ENCODE data around the gene MCF2L. TPM values are rescaled to one million over a fixed set of nuclear protein-coding genes. Genes with fewer than 3 reads are reported as not detected.

Gene MCF2L
- total RNA-seq, 1 donor from 2014 or later: 90.0 TPM

DNA sequence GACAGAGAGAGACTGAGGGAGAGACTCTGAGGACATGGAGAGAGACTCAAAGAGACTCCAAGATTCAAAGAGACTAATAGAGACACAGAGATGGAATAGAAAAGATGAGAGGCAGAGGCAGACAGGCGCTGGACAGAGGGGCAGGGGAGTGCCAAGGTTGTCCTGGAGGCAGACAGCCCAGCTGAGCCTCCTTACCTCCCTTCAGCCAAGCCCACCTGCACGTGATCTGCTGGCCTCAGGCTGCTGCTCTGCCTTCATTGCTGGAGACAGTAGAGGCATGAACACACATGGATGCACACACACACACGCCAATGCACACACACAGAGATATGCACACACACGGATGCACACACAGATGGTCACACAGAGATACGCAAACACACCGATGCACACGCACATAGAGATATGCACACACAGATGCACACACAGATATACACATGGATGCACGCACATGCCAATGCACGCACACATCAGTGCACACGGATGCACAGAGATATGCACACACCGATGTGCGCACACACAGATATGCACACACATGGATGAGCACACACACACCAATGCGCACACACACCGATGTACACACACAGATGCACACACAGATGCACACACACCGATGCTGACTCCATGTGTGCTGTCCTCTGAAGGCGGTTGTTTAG is 150.3 kb downstream of the MCF2L start:
- Mint-ChIP-seq H3K36me3 (ENCODE audit: insufficient read depth) (no peaks in the 10 kb centered on the region), H3K4me3 (ENCODE audit: low read depth) (no peak overlapping the region), H3K4me1 (ENCODE audit: low read depth) (peaks cover 12% of the 10 kb centered on the region), H3K27ac (no peak overlapping the region), H3K9me3 (ENCODE audit: low read depth) (no peaks in the 10 kb centered on the region), H3K27me3 (peaks cover 11% of the 10 kb centered on the region)
- peak; percentile 5 for DNase-seq (ENCODE audit: low spot score, unreplicated experiment)
- TF ChIP-seq, protein P1, sequence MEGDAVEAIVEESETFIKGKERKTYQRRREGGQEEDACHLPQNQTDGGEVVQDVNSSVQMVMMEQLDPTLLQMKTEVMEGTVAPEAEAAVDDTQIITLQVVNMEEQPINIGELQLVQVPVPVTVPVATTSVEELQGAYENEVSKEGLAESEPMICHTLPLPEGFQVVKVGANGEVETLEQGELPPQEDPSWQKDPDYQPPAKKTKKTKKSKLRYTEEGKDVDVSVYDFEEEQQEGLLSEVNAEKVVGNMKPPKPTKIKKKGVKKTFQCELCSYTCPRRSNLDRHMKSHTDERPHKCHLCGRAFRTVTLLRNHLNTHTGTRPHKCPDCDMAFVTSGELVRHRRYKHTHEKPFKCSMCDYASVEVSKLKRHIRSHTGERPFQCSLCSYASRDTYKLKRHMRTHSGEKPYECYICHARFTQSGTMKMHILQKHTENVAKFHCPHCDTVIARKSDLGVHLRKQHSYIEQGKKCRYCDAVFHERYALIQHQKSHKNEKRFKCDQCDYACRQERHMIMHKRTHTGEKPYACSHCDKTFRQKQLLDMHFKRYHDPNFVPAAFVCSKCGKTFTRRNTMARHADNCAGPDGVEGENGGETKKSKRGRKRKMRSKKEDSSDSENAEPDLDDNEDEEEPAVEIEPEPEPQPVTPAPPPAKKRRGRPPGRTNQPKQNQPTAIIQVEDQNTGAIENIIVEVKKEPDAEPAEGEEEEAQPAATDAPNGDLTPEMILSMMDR (IDR thresholded peaks at IDR 0.05; ENCODE audit: unreplicated experiment): no peak

DNA sequence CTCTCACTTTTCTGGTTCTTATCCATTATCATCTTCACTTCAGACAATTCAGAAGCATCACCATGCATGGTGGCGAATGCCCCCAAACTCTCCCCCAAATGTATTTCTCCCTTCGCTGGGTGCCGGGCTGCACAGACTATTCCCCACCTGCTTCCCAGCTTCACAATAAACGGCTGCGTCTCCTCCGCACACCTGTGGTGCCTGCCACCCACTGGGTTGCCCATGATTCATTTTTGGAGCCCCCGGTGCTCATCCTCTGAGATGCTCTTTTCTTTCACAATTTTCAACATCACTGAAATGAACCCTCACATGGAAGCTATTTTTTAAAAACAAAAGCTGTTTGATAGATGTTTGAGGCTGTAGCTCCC is 150.8 kb downstream of the MCF2L start:
- Mint-ChIP-seq H3K36me3 (ENCODE audit: insufficient read depth) (no peaks in the 10 kb centered on the region), H3K4me1 (ENCODE audit: low read depth) (peaks cover 12% of the 10 kb centered on the region), H3K27ac (no peak overlapping the region), H3K9me3 (ENCODE audit: low read depth) (no peaks in the 10 kb centered on the region), H3K4me3 (ENCODE audit: low read depth) (no peak overlapping the region), H3K27me3 (peaks cover 11% of the 10 kb centered on the region)
- TF ChIP-seq, protein P1 (IDR thresholded peaks at IDR 0.05; ENCODE audit: unreplicated experiment): no peak
- no peak for DNase-seq (ENCODE audit: low spot score, unreplicated experiment)

DNA sequence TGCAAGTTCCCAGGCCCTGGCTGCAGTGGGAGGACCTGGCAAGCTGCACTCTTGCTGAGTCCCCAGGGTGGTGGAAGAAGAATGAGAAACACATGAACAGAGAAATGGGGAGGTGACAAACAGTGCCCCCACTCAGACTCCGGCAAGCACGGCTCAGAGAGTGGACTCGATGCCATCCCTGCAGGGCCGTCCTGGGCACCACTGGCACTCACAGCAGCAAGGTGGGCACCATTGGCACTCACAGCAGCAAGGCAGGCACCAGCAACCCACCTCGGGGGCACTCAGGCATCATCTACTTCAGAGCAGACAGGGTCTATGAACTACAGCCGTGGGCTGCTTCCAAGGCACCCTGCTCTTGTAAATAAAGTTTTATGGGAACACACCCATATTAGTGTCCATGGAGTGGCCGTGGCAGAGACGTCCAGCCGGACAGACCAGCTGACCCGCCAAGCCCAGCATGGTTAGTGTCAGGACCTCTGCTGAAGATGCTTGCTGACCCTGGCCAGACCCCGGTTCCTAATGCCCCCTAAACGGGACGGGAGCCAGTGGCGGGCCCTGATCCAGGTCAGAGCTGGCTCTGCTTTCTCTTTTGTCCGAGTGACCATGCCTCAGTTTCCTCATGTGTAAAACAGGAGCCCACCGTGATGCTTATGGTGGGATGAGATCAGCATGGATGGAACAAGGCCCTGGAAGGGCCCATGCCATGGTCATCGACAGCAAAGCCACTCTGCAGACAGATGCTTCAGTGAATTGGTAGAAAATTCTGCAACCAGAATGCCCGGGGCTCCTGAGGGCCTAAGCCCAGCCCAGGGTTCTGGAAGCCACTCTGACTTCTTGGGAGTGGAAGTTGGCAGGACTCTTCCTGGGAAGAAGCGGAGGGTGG is 151.5 kb downstream of the MCF2L start:
- Mint-ChIP-seq H3K36me3 (ENCODE audit: insufficient read depth) (no peaks in the 10 kb centered on the region), H3K27ac (peak overlapping the region; percentile 72), H3K27me3 (peaks cover 11% of the 10 kb centered on the region), H3K4me1 (ENCODE audit: low read depth) (peaks cover 12% of the 10 kb centered on the region), H3K4me3 (ENCODE audit: low read depth) (no peak overlapping the region), H3K9me3 (ENCODE audit: low read depth) (no peaks in the 10 kb centered on the region)
- TF ChIP-seq, protein P1 (IDR thresholded peaks at IDR 0.05; ENCODE audit: unreplicated experiment): no peak
- peak; percentile 6 for DNase-seq (ENCODE audit: low spot score, unreplicated experiment)

GRCh38 chr13:113121183-113121927 is 152.3 kb downstream of the MCF2L start:
- TF ChIP-seq, protein P1 (IDR thresholded peaks at IDR 0.05; ENCODE audit: unreplicated experiment): no peak
- Mint-ChIP-seq H3K9me3 (ENCODE audit: low read depth) (no peaks in the 10 kb centered on the region), H3K27ac (no peak overlapping the region), H3K36me3 (ENCODE audit: insufficient read depth) (no peaks in the 10 kb centered on the region), H3K27me3 (peaks cover 11% of the 10 kb centered on the region), H3K4me1 (ENCODE audit: low read depth) (peaks cover 12% of the 10 kb centered on the region), H3K4me3 (ENCODE audit: low read depth) (no peak overlapping the region)
- no peak for DNase-seq (ENCODE audit: low spot score, unreplicated experiment)

DNA sequence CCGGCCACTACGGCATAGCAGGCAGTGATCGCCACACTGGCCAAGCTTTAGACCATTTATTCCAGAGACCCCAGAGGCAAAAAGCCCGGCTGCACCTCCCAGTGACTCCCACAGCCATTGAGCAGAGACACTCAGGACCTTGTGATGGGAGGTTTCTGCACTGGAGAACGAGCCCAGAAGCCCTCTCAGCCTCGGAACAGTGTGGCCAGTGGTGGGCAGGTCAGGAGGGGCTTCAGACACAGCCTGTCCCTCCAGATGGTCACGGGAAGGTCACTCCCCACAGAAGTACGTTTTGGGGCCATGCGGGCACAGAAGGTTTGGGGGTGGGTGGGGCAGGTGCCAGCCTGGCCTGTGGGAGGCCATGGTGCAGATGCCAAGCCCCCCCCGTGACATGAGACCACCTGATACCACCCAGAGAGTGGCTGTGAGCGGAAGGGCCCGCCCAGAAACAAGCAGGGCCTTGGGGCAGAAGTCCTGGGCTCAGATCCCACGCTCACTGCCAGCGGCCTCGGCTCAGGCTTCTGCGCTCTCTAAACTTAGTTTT is 153.0 kb downstream of the MCF2L start:
- no peak overlapping the region for H3K4me3 Mint-ChIP-seq (ENCODE audit: low read depth)
- TF ChIP-seq, protein P1 (IDR thresholded peaks at IDR 0.05; ENCODE audit: unreplicated experiment): no peak
- no peaks in the 10 kb centered on the region for H3K9me3 Mint-ChIP-seq (ENCODE audit: low read depth)
- peaks cover 8% of the 10 kb centered on the region for H3K27me3 Mint-ChIP-seq
- H3K36me3 Mint-ChIP-seq (ENCODE audit: insufficient read depth): no peaks in the 10 kb centered on the region
- no peak overlapping the region for H3K27ac Mint-ChIP-seq
- H3K4me1 Mint-ChIP-seq (ENCODE audit: low read depth): peaks cover 12% of the 10 kb centered on the region
- no peak for DNase-seq (ENCODE audit: low spot score, unreplicated experiment)

All from progenitor cell of endocrine pancreas (in vitro differentiated cells).